ENCODE data around the gene PCDHGA2.

GRCh38 chr5:141349917-141350619, 11.5 kb downstream of the PCDHGA2 start, which contains the start of gene PCDHGB1:
- TF ChIP-seq CTCF (IDR thresholded peaks at IDR 0.05) (peak; percentile 63), EZH2 (IDR thresholded peaks at IDR 0.05) (no peak), EZH2phosphoT487 (IDR thresholded peaks at IDR 0.05) (no peak)

Measured in neural progenitor cell (in vitro differentiated cells).